ENCODE data around the gene CLCN5.

The CLCN5 gene

DNA sequence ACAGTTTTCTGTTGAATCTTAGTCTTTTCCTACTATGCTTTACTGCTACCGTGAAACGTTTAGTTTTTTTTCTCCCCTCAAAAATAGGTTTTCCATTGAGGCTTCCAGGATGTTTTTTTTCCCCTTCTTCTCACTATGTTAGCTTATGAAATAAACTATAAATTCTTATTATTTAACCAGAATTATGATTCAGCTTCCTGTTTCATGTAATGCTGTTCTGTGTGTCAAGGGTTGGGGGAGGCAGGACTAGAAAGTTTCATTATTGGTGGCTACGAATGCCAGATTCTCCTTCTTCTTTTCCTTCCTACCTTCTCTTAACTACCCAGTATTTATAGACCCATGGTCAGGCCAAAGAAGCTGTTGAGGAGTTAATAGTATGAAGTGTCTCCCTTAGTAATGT, 11.8 kb downstream of the CLCN5 start:
- peak in 2 of 4 experiments; percentile 18 to 23 for DNase-seq

DNA sequence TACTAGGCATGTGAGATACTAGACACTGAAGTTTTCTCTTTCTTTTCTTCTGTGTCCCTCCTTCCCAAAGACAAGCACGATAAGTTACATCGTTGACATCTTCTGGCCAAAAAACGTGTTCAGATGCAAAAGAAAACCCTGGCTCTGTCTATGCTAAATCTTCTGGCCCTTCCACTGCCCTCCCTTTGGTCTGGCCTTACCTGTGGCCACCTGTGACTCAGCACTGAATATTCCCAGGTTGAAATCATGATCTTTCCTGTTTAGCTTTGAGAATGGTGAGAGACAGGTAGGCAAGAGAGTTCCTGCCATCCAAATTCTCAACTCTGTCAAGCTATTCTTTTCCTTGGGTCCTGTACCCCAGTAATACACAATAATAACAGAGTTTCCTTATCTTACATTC, 12.3 kb downstream of the CLCN5 start:
- DNase-seq = no peak

- DNase-seq = peak; percentile 8 to 56 (median 38)
Measured at GRCh38 chrX:49947781-49948180, 25.4 kb downstream of the CLCN5 start.

DNA sequence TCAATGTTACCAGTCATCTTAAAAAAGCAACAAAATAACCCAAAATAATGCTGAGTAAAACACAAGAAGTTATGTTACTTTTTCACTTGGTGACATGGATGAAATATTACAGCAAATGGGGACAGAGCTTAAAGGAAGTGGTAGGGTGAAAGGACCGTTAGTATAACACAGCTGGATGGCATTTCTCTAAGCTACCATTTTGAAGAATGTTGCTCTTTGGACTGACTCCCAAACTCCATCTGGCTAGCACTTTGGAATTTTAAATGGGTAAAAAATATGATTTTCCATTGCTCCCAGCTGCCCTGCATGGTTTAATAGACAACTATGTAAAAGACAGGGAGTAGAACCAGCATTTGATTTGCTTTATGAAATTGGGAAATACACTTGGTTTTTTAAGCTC, 27.6 kb downstream of the CLCN5 start:
- DNase-seq = no peak

- no peak for DNase-seq
Measured at GRCh38 chrX:49951524-49952193, 29.3 kb downstream of the CLCN5 start.

GRCh38 chrX:49956313-49956712, 33.9 kb downstream of the CLCN5 start:
- no peak for DNase-seq

DNA sequence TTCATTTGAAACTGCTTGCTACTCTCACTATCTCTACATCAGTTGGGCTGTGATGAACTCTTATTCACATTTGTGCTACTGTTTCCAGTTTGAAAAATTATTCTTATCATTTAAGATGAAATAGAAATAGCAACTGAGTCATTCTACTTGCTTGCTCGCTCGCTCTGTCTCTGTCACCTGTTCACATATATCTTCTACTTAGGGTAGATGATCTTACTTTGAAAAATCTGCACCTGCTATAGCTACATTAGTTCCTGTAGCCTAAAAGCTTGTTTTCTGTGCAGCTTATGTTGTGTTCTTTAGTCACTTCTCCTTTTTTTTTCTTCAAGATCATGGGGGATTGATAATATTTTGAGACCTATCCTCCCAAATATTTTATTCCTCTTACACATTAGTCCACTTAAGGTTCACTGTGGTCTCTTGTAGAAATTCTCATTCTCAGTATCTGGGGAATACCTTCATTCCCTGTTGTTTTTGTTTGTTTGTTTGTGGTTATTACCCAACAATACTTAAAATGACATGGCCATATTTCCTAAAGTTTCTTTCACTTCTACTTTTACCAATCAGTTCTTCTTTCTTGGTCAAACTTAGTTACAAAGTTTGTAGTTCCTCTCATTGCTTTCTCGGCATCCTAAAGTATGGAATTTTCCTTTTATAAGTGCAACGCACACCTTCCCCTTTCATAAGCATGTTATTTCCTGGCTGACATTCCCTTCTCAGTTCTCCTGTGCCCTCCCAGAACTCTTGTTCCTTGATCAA, 36.5 kb downstream of the CLCN5 start:
- DNase-seq = peak in 2 of 4 experiments; percentile 39 to 47

DNA sequence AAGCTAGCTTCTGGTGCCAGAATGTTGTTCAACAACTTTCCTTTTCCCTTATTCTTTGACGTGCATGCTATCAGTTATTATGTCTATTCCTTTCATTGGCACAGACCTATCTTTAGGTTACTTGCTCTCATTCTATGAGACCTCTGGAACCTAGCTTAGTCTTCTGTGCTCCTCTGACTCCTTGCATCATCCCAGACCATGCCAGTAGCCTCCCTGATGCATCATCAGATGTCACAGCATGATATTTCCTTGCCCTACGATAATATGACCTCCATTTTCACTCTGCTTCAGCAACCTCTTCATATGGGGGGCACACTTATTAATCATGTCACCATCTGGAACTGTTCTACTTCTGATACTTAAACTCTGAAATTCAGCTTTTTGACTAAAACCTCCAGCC, 37.2 kb downstream of the CLCN5 start:
- DNase-seq = no peak

DNA sequence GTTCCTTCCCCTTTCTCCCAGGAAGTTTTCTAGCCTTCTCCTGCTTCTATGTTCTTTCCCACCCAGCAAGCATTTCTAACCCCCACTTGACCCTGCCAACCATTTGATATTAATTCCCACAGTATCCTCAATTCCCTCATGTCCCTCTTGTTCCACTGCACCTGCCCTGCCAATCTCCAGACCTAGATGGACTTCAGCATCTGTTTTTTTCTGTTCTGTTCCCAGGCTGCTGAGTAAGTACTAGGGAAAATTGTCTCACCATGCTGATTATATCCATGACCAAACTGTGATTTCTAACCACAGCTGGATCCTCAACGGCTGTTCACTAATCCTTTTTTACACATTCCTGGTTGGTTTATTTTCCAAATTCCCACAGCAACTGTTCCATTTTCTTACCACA, 37.7 kb downstream of the CLCN5 start:
- peak in 1 of 4 experiments; percentile 0 for DNase-seq

GRCh38 chrX:49970674-49971073, 48.3 kb downstream of the CLCN5 start:
- DNase-seq = no peak

GRCh38 chrX:49972328-49972860, 50.0 kb downstream of the CLCN5 start:
- DNase-seq = no peak

GRCh38 chrX:49976682-49977197, 54.3 kb downstream of the CLCN5 start:
- DNase-seq = no peak

- no peak for DNase-seq
Measured at GRCh38 chrX:49977319-49978090, 55.1 kb downstream of the CLCN5 start.

DNA sequence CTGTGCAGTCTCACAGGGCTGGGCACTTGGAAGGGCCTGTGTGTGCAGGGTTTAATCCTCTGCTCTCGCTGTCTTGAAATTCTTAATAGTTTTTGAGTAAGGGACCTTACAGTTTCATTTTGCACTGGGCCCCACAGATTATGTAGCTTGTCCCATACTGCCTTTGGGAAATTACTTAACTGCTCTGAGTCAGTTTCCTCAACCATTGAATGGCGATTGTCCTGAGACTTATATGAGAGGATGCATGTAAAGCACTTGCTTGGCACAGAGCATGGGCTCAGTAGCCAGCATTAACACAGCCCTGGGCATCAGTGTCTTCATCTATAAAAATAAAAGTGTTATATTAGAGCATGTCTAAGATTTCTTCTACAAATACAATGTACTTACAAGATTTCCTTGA, 55.8 kb downstream of the CLCN5 start:
- no peak for DNase-seq

GRCh38 chrX:49986058-49986457, 63.7 kb downstream of the CLCN5 start:
- DNase-seq = no peak

DNA sequence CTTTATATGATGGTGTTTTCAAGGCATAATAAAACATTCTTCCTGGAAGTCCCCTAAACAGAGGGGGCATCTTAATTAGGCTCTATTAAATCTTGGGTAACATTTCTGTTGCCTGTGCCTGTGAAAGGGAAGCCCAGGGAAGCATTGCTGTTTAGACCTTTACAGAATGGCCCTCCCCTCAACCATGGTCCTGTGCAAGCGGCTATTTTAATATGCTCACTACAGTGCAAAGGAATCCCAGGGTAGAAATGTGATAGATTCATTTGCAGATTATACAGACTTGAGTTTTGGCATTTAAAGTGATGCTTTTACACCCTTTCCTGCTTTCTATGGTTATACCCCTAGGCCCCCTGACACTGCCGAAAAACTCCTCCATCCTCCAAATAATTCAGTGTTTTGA, 65.3 kb downstream of the CLCN5 start:
- DNase-seq = no peak

DNA sequence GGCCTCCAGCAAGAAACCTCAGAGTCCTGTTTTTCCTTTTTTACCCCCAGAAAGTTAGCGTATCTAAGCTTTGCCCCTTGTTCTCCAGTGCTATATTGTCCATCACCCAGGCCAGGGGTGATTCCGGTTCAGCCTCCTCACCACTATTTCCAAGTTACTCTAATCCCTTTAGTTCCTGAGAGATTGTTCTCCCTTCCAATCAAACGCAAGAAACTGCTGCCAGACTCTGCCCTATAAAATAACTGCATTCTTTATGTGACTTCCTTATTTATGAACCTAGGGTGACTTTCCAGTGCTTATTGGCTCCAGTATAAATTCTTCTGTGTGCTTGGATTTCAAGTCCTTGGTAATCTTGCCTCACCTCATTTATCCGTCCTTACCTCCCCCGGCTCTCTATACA, 65.7 kb downstream of the CLCN5 start:
- DNase-seq = no peak

GRCh38 chrX:49991758-49992157, 69.4 kb downstream of the CLCN5 start:
- no peak for DNase-seq

DNA sequence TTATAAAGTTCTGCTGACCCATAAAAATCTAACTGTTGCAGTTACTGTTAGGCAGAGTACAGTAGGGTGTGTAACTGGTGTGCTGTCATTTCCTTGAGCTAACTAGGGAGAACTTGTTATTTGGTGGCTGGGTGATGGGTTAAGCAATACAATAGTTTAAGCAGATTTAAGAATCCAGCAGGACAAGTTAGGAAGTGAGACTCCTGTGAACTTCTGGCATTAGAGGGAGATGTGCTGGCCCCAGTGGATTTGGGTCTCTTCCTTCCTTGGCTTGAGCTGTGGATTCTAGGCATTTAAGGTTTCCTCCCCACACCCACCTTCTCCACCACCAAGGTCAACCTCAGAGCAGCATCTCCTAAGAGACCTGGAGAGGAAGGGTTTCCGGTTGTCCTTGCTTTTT, 70.5 kb downstream of the CLCN5 start:
- DNase-seq = peak in 1 of 4 experiments; percentile 16

- no peak for DNase-seq
Measured at GRCh38 chrX:49993661-49994060, 71.3 kb downstream of the CLCN5 start.

DNA sequence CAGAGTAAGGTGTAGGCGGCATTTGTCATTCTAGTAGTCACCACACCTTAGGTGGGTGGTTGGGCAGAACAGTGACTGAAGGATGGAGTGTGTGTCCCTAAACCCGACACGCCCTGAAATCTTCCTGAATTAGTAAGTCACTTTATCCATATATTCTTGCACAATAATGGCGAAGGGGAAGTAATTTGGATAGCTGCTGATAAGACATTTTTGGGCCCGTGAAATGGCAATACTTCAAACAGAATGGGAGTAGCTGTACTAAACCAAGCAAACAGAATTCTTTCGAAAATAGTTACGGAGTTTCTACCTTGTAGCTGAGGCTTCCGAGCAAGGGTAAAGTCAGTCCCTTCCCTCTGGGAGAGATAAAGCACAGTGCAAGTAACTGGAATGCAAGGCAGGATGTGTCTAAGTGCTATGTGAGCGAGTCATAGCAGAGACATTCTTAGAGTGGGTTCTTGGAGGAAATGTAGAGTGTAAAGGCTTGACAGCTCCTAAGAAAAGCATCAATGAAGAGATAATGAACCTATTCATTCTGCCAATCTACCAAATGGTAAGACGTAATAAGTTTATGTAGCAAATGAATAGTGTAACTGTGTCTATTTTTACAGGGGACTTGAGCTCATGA, 72.8 kb downstream of the CLCN5 start:
- no peak for DNase-seq

DNA sequence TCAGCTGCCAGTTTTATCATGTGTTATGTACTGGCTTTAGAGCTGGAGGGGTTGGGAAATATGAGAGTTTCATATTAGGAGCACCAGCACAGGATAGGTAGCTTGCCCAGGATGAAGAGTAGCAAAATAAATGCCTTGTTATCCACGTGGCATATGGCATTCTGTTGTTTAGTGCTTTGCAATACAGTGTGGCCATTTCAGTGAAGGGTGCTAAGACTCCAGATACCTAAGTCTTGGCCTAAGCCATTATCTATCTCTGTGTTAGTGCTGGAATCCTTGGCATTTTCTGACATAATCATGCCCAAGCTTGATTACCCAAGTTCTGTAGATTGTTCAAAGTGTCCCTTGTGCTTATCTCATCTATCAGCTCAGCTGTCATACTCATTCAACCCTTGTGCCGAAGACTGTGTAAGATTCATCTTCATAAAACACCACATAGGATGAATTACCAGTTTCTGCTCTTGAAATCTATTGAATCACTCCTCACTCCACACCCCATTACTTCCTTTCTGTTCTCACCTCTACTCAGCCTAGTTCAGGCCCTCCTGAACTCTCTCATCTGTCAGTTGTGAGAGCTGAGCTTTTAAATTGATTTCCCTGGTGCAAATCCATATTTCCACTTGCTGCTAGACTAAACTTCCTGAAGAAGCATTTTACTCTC, 73.5 kb downstream of the CLCN5 start:
- no peak for DNase-seq

Data from suppressor macrophage (primary cell).